CD4-positive, alpha-beta T cell treated with Interleukin-4 for 4 hours (primary cell): Measurements from ENCODE around the gene GPATCH4.
A peak's percentile ranks its signal among the peaks of the same experiment; 100 is the strongest.
"Not testable (repeated sequence)": the region's sequence is repeated elsewhere in the genome, so short reads cannot be mapped to it uniquely, and the experiment has no call there.

Experiments
- DNase-seq: peaks from one replicate; pipeline ENCODE4 v3.0.0-alpha.2; 2020

The GPATCH4 gene

DNA sequence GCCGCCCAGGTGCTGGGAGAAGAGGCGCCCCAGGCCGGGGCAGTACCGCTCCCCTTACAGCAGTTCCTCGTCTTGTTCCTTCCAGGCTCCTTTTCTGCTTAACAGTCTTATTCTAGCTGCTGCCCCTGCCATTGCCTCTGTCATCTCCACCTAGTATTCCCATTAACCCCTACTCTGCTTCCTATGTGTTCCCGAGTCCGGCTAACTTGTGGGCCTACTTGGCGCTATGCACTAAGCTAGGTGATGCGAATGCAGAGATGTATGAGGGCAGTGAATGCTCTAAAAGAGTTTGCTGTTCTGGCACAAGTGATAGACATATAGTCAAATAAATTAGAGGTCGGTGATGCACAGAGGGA lies 28.6 kb downstream of the GPATCH4 start:
- DNase-seq, result no peak

DNA sequence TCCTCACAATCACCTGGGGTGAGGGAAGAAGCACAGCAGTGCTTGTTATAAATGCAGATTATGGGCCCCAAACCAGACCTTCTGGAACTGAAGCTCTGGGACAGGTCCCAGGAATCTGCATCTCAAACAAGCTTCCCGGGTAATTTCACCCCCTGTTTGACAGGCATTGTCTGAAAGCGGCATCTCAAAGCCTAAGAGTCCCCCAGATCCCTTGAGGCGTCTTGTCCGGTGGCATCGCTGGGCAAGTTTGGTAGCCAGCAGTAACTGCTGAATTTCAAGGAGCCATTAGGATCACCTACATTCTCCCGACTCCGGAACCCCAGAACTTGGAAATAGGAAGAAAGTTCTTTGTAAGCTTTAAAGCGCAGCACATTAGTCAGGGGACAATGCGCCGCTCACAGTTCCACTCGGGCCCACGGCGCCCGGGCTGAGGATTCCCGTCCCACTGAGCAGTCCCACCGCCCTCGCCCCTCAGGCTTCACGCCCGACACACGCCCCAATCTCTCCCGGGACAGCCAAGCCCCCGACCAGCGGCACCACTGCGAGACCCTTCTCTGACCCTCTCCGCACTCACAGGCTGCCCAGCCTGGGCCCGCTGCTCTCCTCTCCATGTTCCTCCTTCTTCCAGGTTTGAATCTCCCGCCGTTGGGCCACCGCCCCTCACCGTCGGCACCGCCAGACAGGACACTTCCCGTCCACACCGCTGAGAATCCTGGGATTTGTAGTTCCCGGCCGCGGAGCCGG lies 29.2 kb downstream of the GPATCH4 start, which contains the start of gene IQGAP3:
Gene IQGAP3, minus strand, starts transcription at position 647 of the 744 bp plus-strand sequence. Its CDS starts 36 bp downstream, at position 611.
- DNase-seq, result peak; percentile 71

GRCh38 chr1:156571261-156571852 lies 29.9 kb downstream of the GPATCH4 start:
- DNase-seq, result no peak

GRCh38 chr1:156566436-156566835 lies 34.8 kb downstream of the GPATCH4 start:
- no peak for DNase-seq

- DNase-seq, result no peak
These were observed 35.8 kb downstream of the GPATCH4 start for GRCh38 chr1:156565519-156565918.

- DNase-seq, result no peak
These were observed 40.6 kb downstream of the GPATCH4 start for GRCh38 chr1:156560585-156561163.

- DNase-seq, result no peak
These were observed 41.4 kb downstream of the GPATCH4 start for GRCh38 chr1:156559797-156560385.

DNA sequence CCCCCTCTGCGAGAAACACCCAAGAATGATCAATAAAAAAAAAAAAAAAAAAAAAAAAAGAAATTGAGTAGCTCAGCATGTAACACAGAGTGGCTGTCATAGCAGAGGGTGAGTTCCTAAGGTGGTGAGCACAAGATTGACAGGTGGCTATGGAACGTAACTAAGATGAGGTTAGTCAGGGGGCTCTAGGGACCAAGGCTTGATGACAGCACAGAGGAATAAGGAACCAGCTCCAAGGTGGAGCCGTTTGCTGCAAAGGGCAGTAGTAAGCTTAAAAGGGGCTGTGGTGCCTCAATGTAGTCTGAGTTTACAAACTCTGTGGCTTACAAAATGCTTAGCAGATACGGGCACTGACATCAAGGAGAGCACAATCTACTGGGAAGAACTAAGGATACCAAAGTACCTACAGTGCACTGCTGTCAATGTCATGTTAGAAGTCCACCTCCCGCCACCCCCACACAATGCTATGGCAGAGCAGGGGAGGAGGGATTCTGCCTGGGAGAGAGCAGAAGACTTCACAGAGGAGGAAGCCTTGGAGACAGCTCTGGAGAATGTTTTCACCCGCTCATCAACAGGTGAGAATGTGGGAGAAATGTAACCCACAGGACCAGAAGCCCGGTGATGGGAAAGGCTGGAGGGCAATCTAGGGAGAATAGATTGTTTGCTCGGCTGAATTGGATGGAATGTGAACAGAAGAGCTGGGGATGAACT lies 42.0 kb downstream of the GPATCH4 start:
- no peak for DNase-seq

GRCh38 chr1:156556354-156556753 lies 44.9 kb downstream of the GPATCH4 start:
- DNase-seq, result no peak

DNA sequence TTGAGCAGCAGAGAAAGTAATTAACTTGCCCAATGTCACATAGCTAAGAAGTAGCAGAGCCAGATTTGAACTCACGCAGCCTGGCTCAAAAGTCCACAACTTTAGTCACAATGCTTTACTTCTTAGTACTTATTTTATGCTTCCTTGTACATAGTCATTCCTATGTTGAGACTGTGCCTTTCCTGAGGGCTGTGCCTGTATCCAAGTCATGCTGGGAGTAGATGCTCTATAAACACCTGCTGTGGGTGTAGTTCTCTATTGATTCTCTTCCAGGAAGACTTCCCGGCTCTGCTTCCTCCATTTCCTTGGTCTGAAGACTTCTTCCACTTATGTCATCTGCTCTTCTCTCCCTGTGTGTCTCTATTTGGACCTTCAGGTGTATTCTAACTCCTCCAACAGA lies 45.6 kb downstream of the GPATCH4 start:
- no peak for DNase-seq

- no peak for DNase-seq
These were observed 46.3 kb downstream of the GPATCH4 start for GRCh38 chr1:156554971-156555370.

- no peak for DNase-seq
These were observed 47.3 kb downstream of the GPATCH4 start for GRCh38 chr1:156553860-156554485.

GRCh38 chr1:156552937-156553336 lies 48.3 kb downstream of the GPATCH4 start:
- not testable (repeated sequence) for DNase-seq

GRCh38 chr1:156552518-156552917 lies 48.8 kb downstream of the GPATCH4 start:
- no peak for DNase-seq

DNA sequence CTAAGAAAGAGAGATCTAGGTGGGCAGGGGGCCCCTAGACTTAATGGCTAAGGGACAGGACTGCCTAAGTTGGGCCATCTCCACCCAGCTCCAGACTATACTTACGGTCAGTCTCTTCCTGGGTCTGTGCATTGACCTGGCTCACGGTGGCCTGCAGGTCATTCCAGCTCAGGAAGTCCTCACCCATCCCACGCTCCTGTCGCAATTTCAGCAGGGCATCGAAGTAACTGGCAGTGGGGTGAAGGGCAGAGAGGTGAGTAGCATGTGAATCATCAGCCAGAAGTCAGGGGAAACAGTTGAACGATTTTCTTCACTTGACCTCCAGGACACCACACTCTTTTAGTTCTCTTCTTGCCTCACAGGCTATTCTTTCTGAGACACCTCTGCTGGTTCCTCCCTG lies 49.4 kb downstream of the GPATCH4 start:
- no peak for DNase-seq

- no peak for DNase-seq
These were observed 50.1 kb downstream of the GPATCH4 start for GRCh38 chr1:156551066-156551643.

- no peak for DNase-seq
These were observed 50.9 kb downstream of the GPATCH4 start for GRCh38 chr1:156550346-156550745.

DNA sequence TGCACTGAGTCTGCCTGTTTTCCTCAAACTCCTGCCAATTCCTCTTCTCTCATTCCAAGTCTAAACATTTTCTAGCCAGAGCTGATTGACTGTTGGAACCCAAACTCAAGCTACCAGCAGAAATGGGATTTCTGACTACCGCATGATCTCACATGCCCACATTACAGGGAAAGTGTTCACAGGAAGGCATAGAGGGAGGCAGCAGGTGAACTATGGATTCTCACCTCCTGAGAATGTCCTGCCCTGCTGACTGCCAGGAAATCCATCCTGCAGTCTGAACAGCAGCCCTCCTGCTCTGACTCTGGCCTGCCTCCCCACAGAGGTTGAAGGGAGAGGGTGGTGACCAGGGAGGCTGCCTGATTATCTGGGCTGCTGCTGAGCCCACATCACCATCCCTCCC lies 51.4 kb downstream of the GPATCH4 start:
- DNase-seq, result no peak

DNA sequence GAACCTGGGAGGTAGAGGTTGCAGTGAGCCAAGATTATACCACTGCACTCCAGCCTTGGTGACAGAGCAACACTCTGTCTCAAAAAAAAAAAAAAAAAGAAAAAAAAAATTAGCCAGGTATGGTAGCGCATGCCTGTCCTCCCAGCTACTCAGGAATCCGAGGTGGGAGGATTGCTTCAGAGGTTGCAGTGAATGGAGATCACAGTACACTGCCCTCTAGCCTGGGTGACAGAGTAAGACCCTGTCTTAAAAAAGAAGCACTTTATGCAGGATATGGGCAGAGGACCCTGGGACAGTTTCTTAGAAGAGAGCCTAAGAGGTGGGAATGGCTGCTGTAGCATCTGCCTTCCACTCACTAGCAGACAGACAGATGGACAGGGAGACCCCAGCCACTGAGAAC lies 51.9 kb downstream of the GPATCH4 start:
- DNase-seq, result no peak

DNA sequence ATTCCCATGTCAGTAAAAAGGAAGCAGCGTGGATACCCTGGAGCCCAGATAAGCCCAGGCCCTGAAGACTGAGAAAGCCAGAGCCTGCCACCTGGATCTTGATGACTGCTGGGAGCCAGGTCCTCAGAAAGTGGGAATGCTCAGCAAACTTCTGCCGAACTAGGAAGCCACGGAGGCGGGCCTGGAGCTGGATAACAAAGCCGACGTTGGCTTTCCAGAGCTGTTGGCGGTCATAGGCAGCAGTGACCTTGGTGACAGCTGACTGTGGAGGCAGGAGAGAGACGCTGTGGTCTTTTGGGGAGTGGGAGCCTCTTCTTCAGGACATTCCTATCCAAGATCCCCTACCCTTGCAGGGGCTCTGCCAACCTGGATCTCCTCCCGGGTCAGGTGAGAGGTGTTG lies 53.3 kb downstream of the GPATCH4 start:
- DNase-seq, result no peak

GRCh38 chr1:156547434-156547833 lies 53.8 kb downstream of the GPATCH4 start:
- DNase-seq, result no peak

GRCh38 chr1:156546267-156546666 lies 55.0 kb downstream of the GPATCH4 start:
- no peak for DNase-seq
